K562 (cell line): ENCODE measurements around the gene DYNC2H1. TPM values are rescaled to one million over a fixed set of nuclear protein-coding genes. Genes with fewer than 3 reads are reported as not detected.

Experiments used
- polyA plus RNA-seq, 8 experiments: library from polyadenylated mRNA; depleted of rRNA in 4 of 8; stranded (reverse) in 5 of 8; unstranded in 3 of 8; fragments of >200 nt; fragmentation: Nextera tagmentation in 2 of 8; fragmentation: Illumina TruSeq in 1 of 8; extraction: Ambion mirVana in 2 of 8; extraction: Trizol in 1 of 8; gene quantifications; 2 replicates each; pipeline versions ENCODE4 v1.2.1 to v1.2.3, GENCODE V29; 2011 to 2014; ENCODE audit warnings: inconsistent platforms in 1 of 8, missing spikeins in 1 of 8
- small RNA-seq: library from RNA; depleted of rRNA; stranded (forward); fragments of <200 nt; gene quantifications from one replicate; pipeline ENCODE3, GENCODE V24; 2014
- total RNA-seq, 7 experiments: library from RNA; depleted of rRNA in 6 of 7; stranded (reverse); fragments of >200 nt in 6 of 7; fragmentation: Illumina TruSeq in 2 of 7; extraction: Trizol in 2 of 7; gene quantifications; 2 replicates each; pipeline versions ENCODE4 v1.2.1 to v1.2.3, GENCODE V29; 2011 to 2021; ENCODE audit warnings: low replicate concordance in 1 of 7

The DYNC2H1 gene
- total and polyA plus RNA-seq, 9 of the 15 experiments (the other 6 are each of a cell fraction or from before 2014, with no cell fraction given), result 0.08 to 0.64 (median 0.20) TPM

Small RNA genes within 50 kb of the gene (small RNA-seq; reads per million reads assigned to genes)
- gene AP003461.1, result not detected

Other genes starting within 250 kb of the DYNC2H1 start
- not detected in 2 replicates for gene MMP12, start 234.4 kb upstream of the DYNC2H1 start, total RNA-seq (2014; rRNA removed)
- gene MMP12, start 234.4 kb upstream of the DYNC2H1 start, total RNA-seq (2014; rRNA removed; fragmentation: Illumina TruSeq; extraction: Trizol), result not detected in 2 replicates
- not detected in 2 replicates for gene MMP12, start 234.4 kb upstream of the DYNC2H1 start, total RNA-seq (2015; rRNA removed; fragmentation: Illumina TruSeq; extraction: Trizol)
- not detected in 2 replicates for gene MMP12, start 234.4 kb upstream of the DYNC2H1 start, total RNA-seq (2021)
- not detected in 2 replicates for gene MMP12, start 234.4 kb upstream of the DYNC2H1 start, polyA plus RNA-seq (2011; rRNA removed)
- gene MMP12, start 234.4 kb upstream of the DYNC2H1 start, polyA plus RNA-seq (2014; fragmentation: Illumina TruSeq; extraction: Trizol), result not detected in 2 replicates
- gene MMP12, start 234.4 kb upstream of the DYNC2H1 start, polyA plus RNA-seq (2014; fragmentation: Nextera tagmentation; extraction: Ambion mirVana), result not detected
- not detected in 2 replicates for gene MMP12, start 234.4 kb upstream of the DYNC2H1 start, polyA plus RNA-seq (2014; rRNA removed)
- gene MMP13, start 153.7 kb upstream of the DYNC2H1 start, total RNA-seq (2014; rRNA removed), result not detected in 2 replicates
- not detected in 2 replicates for gene MMP13, start 153.7 kb upstream of the DYNC2H1 start, total RNA-seq (2014; rRNA removed; fragmentation: Illumina TruSeq; extraction: Trizol)
- gene MMP13, start 153.7 kb upstream of the DYNC2H1 start, total RNA-seq (2015; rRNA removed; fragmentation: Illumina TruSeq; extraction: Trizol), result not detected in 2 replicates
- not detected in 2 replicates for gene MMP13, start 153.7 kb upstream of the DYNC2H1 start, total RNA-seq (2021)
- gene MMP13, start 153.7 kb upstream of the DYNC2H1 start, polyA plus RNA-seq (2011; rRNA removed), result not detected in 2 replicates
- not detected in 2 replicates for gene MMP13, start 153.7 kb upstream of the DYNC2H1 start, polyA plus RNA-seq (2014; fragmentation: Illumina TruSeq; extraction: Trizol)
- not detected for gene MMP13, start 153.7 kb upstream of the DYNC2H1 start, polyA plus RNA-seq (2014; fragmentation: Nextera tagmentation; extraction: Ambion mirVana)
- not detected in 2 replicates for gene MMP13, start 153.7 kb upstream of the DYNC2H1 start, polyA plus RNA-seq (2014; rRNA removed)
- gene DCUN1D5, start 17.3 kb upstream of the DYNC2H1 start, total RNA-seq (2014; rRNA removed), result 202 and 242 TPM in 2 replicates
- 132 and 149 TPM in 2 replicates for gene DCUN1D5, start 17.3 kb upstream of the DYNC2H1 start, total RNA-seq (2014; rRNA removed; fragmentation: Illumina TruSeq; extraction: Trizol)
- 105 and 115 TPM in 2 replicates for gene DCUN1D5, start 17.3 kb upstream of the DYNC2H1 start, total RNA-seq (2015; rRNA removed; fragmentation: Illumina TruSeq; extraction: Trizol)
- gene DCUN1D5, start 17.3 kb upstream of the DYNC2H1 start, total RNA-seq (2021), result 97.2 and 100 TPM in 2 replicates
- gene DCUN1D5, start 17.3 kb upstream of the DYNC2H1 start, polyA plus RNA-seq (2011; rRNA removed), result 102 and 161 TPM in 2 replicates
- gene DCUN1D5, start 17.3 kb upstream of the DYNC2H1 start, polyA plus RNA-seq (2014; fragmentation: Illumina TruSeq; extraction: Trizol), result 82.7 and 93.3 TPM in 2 replicates
- gene DCUN1D5, start 17.3 kb upstream of the DYNC2H1 start, polyA plus RNA-seq (2014; fragmentation: Nextera tagmentation; extraction: Ambion mirVana), result 10 to 100 TPM; 38.4 to 39.1 TPM
- gene DCUN1D5, start 17.3 kb upstream of the DYNC2H1 start, polyA plus RNA-seq (2014; rRNA removed), result 175 and 178 TPM in 2 replicates